HG03565 (cell line): ENCODE measurements around the gene CIAPIN1.
"Not testable (repeated sequence)": the region's sequence is repeated elsewhere in the genome, so short reads cannot be mapped to it uniquely, and the experiment has no call there.

Experiments
- ATAC-seq: cut with Tn5 transposase; IDR thresholded peaks from one replicate; pipeline ENCODE4 v1.9.1; 2021; ENCODE audit warnings: mild to moderate bottlenecking, moderate library complexity; ENCODE audit not compliant: unreplicated experiment

CIAPIN1 gene

GRCh38 chr16:57444711-57445110, 2.5 kb downstream of the CIAPIN1 start:
- ATAC-seq: no peak

GRCh38 chr16:57440551-57440950, 6.6 kb downstream of the CIAPIN1 start:
- ATAC-seq: not testable (repeated sequence)

- ATAC-seq: not testable (repeated sequence)
Measured at GRCh38 chr16:57439947-57440346, 7.2 kb downstream of the CIAPIN1 start.

GRCh38 chr16:57435838-57436237, 11.3 kb downstream of the CIAPIN1 start:
- no peak for ATAC-seq

- no peak for ATAC-seq
Measured at GRCh38 chr16:57434003-57434402, 13.2 kb downstream of the CIAPIN1 start.

GRCh38 chr16:57432989-57433388, 14.2 kb downstream of the CIAPIN1 start:
- ATAC-seq: no peak

- ATAC-seq: no peak
Measured at GRCh38 chr16:57432505-57432904, 14.7 kb downstream of the CIAPIN1 start.

- ATAC-seq: no peak
Measured at GRCh38 chr16:57430955-57431354, 16.2 kb downstream of the CIAPIN1 start.

- no peak for ATAC-seq
Measured at GRCh38 chr16:57427824-57428223, 19.4 kb downstream of the CIAPIN1 start.

- no peak for ATAC-seq
Measured at GRCh38 chr16:57427307-57427706, 19.9 kb downstream of the CIAPIN1 start.

- ATAC-seq: no peak
Measured at GRCh38 chr16:57426356-57426755, 20.8 kb downstream of the CIAPIN1 start.

- ATAC-seq: no peak
Measured at GRCh38 chr16:57424583-57424982, 22.6 kb downstream of the CIAPIN1 start.

GRCh38 chr16:57423152-57423551, 24.0 kb downstream of the CIAPIN1 start:
- ATAC-seq: no peak

GRCh38 chr16:57422026-57422944, 24.9 kb downstream of the CIAPIN1 start:
- ATAC-seq: no peak

GRCh38 chr16:57419506-57419905, 27.7 kb downstream of the CIAPIN1 start:
- ATAC-seq: no peak

GRCh38 chr16:57416084-57416483, 31.1 kb downstream of the CIAPIN1 start:
- no peak for ATAC-seq

GRCh38 chr16:57413733-57414132, 33.5 kb downstream of the CIAPIN1 start:
- no peak for ATAC-seq

- peak; percentile 70 for ATAC-seq
Measured at GRCh38 chr16:57413301-57413730, 33.9 kb downstream of the CIAPIN1 start.

- ATAC-seq: no peak
Measured at GRCh38 chr16:57412584-57412983, 34.6 kb downstream of the CIAPIN1 start.

GRCh38 chr16:57411362-57411976, 35.7 kb downstream of the CIAPIN1 start:
- ATAC-seq: no peak

- no peak for ATAC-seq
Measured at GRCh38 chr16:57409870-57410587, 37.2 kb downstream of the CIAPIN1 start.
